A549 (cell line): Measurements from ENCODE around the gene PSMB4. TPM values are rescaled to one million over a fixed set of nuclear protein-coding genes. Genes with fewer than 3 reads are reported as not detected.

ENCODE experiments used
- ATAC-seq, 2 experiments: fragments of 200-7000 bp in 1 of 2; fragments of >200 bp in 1 of 2; cut with Nextera tagmentation in 1 of 2; cut with Tn5 transposase in 1 of 2; 3 replicates each; pipeline versions ENCODE4 v1.8.0 to v1.9.1; 2018 to 2020; ENCODE audit warnings: mild to moderate bottlenecking in 1 of 2, moderate library complexity in 1 of 2
- CTCF ChIA-PET: fragments of 300-600 bp; sonication (Branson Sonifier 250); formaldehyde crosslinking; extraction: SDS; loops from one replicate; lab custom pipeline; 2021; ENCODE audit warnings: antibody characterized with exemption, inconsistent platforms; lab: Yijun Ruan, JAX
- POLR2A ChIA-PET: fragments of 350-600 bp; formaldehyde crosslinking; extraction: SDS; loops from one replicate; lab custom pipeline; 2021; ENCODE audit warnings: antibody characterized with exemption, inconsistent platforms; lab: Yijun Ruan, JAX
- DNase-seq, 2 experiments: peaks; one replicate each; pipeline versions ENCODE4 v3.0.0 to v3.0.0-alpha.2; 2011 to 2016; ENCODE audit warnings: low read depth in 1 of 2, low spot score in 1 of 2
- FAIRE-seq: peaks from 2 replicates; lab custom pipeline; 2011; peaks lifted over from hg19 to GRCh38; lab: Jason Lieb, UNC
- H3K27ac ChIP-seq, 2 experiments: fragments of >200 bp; sonication (Bioruptor Twin); formaldehyde crosslinking; 3 replicates each; pipeline ENCODE4 v1.5.1; 2016 to 2017
- H3K4me1 ChIP-seq: fragments of >200 bp; sonication (Bioruptor Twin); formaldehyde crosslinking; 3 replicates; pipeline ENCODE4 v1.6.1; 2016
- H3K4me2 ChIP-seq: fragments of >200 bp; sonication (Bioruptor Twin); formaldehyde crosslinking; 3 replicates; pipeline ENCODE4 v1.6.1; 2016
- H3K4me3 ChIP-seq: fragments of >200 bp; sonication (Bioruptor Twin); formaldehyde crosslinking; 3 replicates; pipeline ENCODE4 v1.5.1; 2016
- H3K9me3 ChIP-seq: fragments of >200 bp; sonication (Bioruptor Twin); formaldehyde crosslinking; 3 replicates; pipeline ENCODE4 v1.6.1; 2016
- BHLHE40 ChIP-seq: IDR thresholded peaks from 2 replicates; pipeline ENCODE4 v1.6.1; 2012; ENCODE audit warnings: low read depth, low read length, inconsistent platforms
- CHD4 ChIP-seq: fragments of 200-600 bp; sonication (generic); IDR thresholded peaks from 2 replicates; pipeline ENCODE4 v1.6.1; 2016; ENCODE audit warnings: antibody characterized with exemption, mild to moderate bottlenecking, borderline replicate concordance
- FOSB ChIP-seq: fragments of 250-450 bp; sonication (Bioruptor Pico); IDR thresholded peaks from 2 replicates; pipeline ENCODE4 v1.5.0; 2020; ENCODE audit warnings: mild to moderate bottlenecking, moderate library complexity
- FOXS1 ChIP-seq: fragments of 250-450 bp; sonication (Bioruptor Pico); IDR thresholded peaks from 2 replicates; pipeline ENCODE4 v1.5.0; 2020; ENCODE audit warnings: mild to moderate bottlenecking, moderate library complexity
- GATA3 ChIP-seq: IDR thresholded peaks from 2 replicates; pipeline ENCODE4 v1.6.1; 2012; ENCODE audit warnings: borderline replicate concordance
- HEYL ChIP-seq: fragments of 250-450 bp; sonication (Bioruptor Pico); IDR thresholded peaks from 2 replicates; pipeline ENCODE4 v1.8.0; 2021; ENCODE audit warnings: mild to moderate bottlenecking, moderate library complexity
- HOXB13 ChIP-seq: fragments of 250-450 bp; sonication (Bioruptor Pico); IDR thresholded peaks from 2 replicates; pipeline ENCODE4 v1.5.0; 2020; ENCODE audit warnings: low read depth, mild to moderate bottlenecking, moderate library complexity
- JUN ChIP-seq, 2 experiments: fragments of >200 bp; sonication (Bioruptor Twin); formaldehyde crosslinking; IDR thresholded peaks; 2 replicates in 1 of 2; 3 replicates in 1 of 2; pipeline ENCODE4 v1.6.1; 2016 to 2017
- KDM1A ChIP-seq: fragments of 200-600 bp; sonication (generic); IDR thresholded peaks from 2 replicates; pipeline ENCODE4 v1.6.1; 2016; ENCODE audit warnings: low read depth, mild to moderate bottlenecking
- NFE2L2 ChIP-seq: fragments of 150-350 bp; conservative IDR thresholded peaks from 2 replicates; pipeline ENCODE4 v1.6.1; 2014; ENCODE audit warnings: low read length
- NPAS2 ChIP-seq: fragments of 250-450 bp; sonication (Bioruptor Pico); IDR thresholded peaks from 2 replicates; pipeline ENCODE4 v1.8.0; 2022; ENCODE audit warnings: mild to moderate bottlenecking, moderate library complexity, borderline replicate concordance
- PHF8 ChIP-seq: fragments of 200-600 bp; sonication (generic); IDR thresholded peaks from 2 replicates; pipeline ENCODE4 v1.6.1; 2016; ENCODE audit warnings: low read depth, mild to moderate bottlenecking, antibody characterized with exemption, moderate library complexity, borderline replicate concordance
- RARB ChIP-seq: fragments of 250-450 bp; sonication (Bioruptor Pico); IDR thresholded peaks from 2 replicates; pipeline ENCODE4 v1.8.0; 2021; ENCODE audit warnings: mild to moderate bottlenecking, moderate library complexity
- RCOR1 ChIP-seq: fragments of 150-350 bp; IDR thresholded peaks from 2 replicates; pipeline ENCODE4 v1.6.1; 2014; ENCODE audit warnings: antibody characterized with exemption, low read length, low read depth
- RFX5 ChIP-seq: fragments of 450-650 bp; IDR thresholded peaks from 2 replicates; pipeline ENCODE4 v1.7.1; 2014; ENCODE audit warnings: antibody characterized with exemption, mild to moderate bottlenecking, moderate library complexity
- RNF2 ChIP-seq: fragments of 200-600 bp; sonication (generic); IDR thresholded peaks from 2 replicates; pipeline ENCODE4 v1.6.1; 2016; ENCODE audit warnings: low read depth, mild to moderate bottlenecking, antibody characterized with exemption, moderate library complexity, borderline replicate concordance
- TFCP2L1 ChIP-seq: fragments of 250-450 bp; sonication (Bioruptor Pico); IDR thresholded peaks from 2 replicates; pipeline ENCODE4 v1.5.0; 2021; ENCODE audit warnings: mild to moderate bottlenecking
- ZFP36 ChIP-seq: fragments of 450-650 bp; IDR thresholded peaks from 2 replicates; pipeline ENCODE4 v1.6.1; 2014; ENCODE audit warnings: borderline replicate concordance; ENCODE audit not compliant: partially characterized antibody
- ZNF302 ChIP-seq: fragments of 250-450 bp; sonication (Bioruptor Pico); IDR thresholded peaks from 2 replicates; pipeline ENCODE4 v1.9.0; 2021; ENCODE audit warnings: inconsistent platforms, mild to moderate bottlenecking, moderate library complexity
- ZSCAN20 ChIP-seq: fragments of 250-450 bp; sonication (Bioruptor Pico); IDR thresholded peaks from 2 replicates; pipeline ENCODE4 v1.8.0; 2022; ENCODE audit warnings: mild to moderate bottlenecking, moderate library complexity
- WGBS: methylation state at CpG from one replicate; pipeline ENCODE4 v1.1.6; 2017; ENCODE audit errors: missing lambda C conversion rate; 5-methylcytosine and 5-hydroxymethylcytosine counted together
- polyA plus RNA-seq, 4 experiments: library from polyadenylated mRNA; depleted of rRNA in 3 of 4; stranded (reverse); fragments of >200 nt; fragmentation: RNase III in 1 of 4; extraction: RNeasy Plus Mini Kit Qiagen cat#74134 plus additional on column Dnase treatment in 1 of 4; gene quantifications; 2 replicates in 3 of 4; 3 replicates in 1 of 4; pipeline ENCODE4 v1.2.3, GENCODE V29; 2011 to 2017
- TF ChIP-seq, protein P1 (sequence below): fragments of 250-450 bp; sonication (Bioruptor Pico); IDR thresholded peaks from 2 replicates; pipeline ENCODE4 v1.5.0; 2021; ENCODE audit warnings: mild to moderate bottlenecking, moderate library complexity, borderline replicate concordance
- TF ChIP-seq, protein P2 (sequence below): fragments of 150-350 bp; IDR thresholded peaks from 2 replicates; pipeline ENCODE4 v1.6.1; 2014; ENCODE audit warnings: low read depth, mild to moderate bottlenecking, low read length
- TF ChIP-seq, protein P3 (sequence below): IDR thresholded peaks from 2 replicates; pipeline ENCODE4 v1.6.1; 2012

Gene PSMB4
- polyA plus RNA-seq, 2 of the 4 experiments (the other 2 are of a cell fraction), result 383 to 405 TPM

DNA sequence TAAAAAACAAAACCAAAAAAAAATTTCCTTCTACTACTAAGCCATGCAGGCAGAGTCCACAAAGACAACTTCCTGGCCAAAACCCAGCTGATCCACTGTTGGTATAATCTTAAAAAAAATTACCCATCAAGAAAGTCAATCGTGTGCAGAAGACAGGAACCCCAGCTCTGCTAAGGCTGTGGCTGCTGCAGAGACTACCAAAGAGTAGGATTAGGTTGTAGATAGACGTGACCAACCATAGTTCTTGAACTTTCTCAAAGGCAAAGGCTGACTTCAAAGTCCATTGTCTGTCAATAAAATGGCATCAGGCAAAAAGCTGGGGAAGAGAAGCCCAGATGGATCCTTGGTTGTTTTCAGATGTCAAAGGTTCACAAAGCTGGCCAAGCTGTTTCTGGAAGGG, 3.4 kb downstream of the PSMB4 start:
- Histone ChIP-seq H3K4me3 (no peak overlapping the region), H3K9me3 (no peaks in the 10 kb centered on the region)
- WGBS, result 74% methylated on average over 2 of the region's 2 CpGs
- ChIA-PET POLR2A (interaction anchor here (0.5 kb wide), 1 partner anchor 258 kb away, joined by 3 read pairs; no protein-coding TSS in a partner anchor), CTCF (interaction anchor here (0.5 to 1.9 kb wide), 4 partner anchors 11 to 62 kb away, joined by 3 to 8 read pairs (median 4); partner anchors contain the start of gene POGZ)
- no peak for DNase-seq
- TF ChIP-seq JUN (IDR thresholded peaks at IDR 0.05), result 0 out of 5 replicates have a peak, but pooled peaks of 1 of the 2 experiments have one; percentile 3
- TF ChIP-seq FOXS1 (CRISPR knock-in tag), result no peak
- TF ChIP-seq HEYL (CRISPR knock-in tag), result no peak
- TF ChIP-seq, all 56 proteins: peak for 1
- H3K27ac ChIP-seq, result no peak overlapping the region
- no peak overlapping the region for H3K4me2 ChIP-seq
- peaks cover 16% of the 10 kb centered on the region for H3K4me1 ChIP-seq
- no peak for ATAC-seq
- FAIRE-seq, result no peak

DNA sequence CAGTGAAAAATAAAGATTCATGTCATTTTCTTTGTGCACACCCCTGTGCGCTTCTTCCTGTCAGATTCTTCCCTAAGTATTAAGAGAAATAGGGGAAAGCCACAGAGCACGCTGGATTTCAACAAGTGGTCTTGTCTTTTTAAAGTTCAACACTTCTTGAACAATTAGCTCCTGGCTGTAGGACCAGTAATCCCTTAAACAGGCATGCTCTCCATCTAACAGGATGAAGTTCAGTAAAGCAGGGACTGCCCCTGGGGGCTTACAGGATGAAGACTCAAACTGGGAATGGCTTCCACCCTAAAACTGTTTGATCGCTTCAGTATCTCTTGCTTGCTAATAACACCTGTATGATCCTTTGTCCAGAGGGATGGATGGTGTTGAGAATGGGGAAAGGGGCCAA, 4.2 kb downstream of the PSMB4 start:
- CTCF ChIA-PET, result interaction anchor here (0.7 kb wide), 1 partner anchor 18 kb away, joined by 3 read pairs; no protein-coding TSS in a partner anchor
- H3K27ac ChIP-seq, result no peak overlapping the region
- H3K4me3 ChIP-seq, result no peak overlapping the region
- H3K9me3 ChIP-seq, result no peaks in the 10 kb centered on the region
- ATAC-seq (no peak), DNase-seq (no peak), FAIRE-seq (no peak)
- POLR2A ChIA-PET, result no interaction called here
- WGBS, result 88% methylated on average over 3 of the region's 3 CpGs
- H3K4me2 ChIP-seq, result no peak overlapping the region
- TF ChIP-seq, protein P1, sequence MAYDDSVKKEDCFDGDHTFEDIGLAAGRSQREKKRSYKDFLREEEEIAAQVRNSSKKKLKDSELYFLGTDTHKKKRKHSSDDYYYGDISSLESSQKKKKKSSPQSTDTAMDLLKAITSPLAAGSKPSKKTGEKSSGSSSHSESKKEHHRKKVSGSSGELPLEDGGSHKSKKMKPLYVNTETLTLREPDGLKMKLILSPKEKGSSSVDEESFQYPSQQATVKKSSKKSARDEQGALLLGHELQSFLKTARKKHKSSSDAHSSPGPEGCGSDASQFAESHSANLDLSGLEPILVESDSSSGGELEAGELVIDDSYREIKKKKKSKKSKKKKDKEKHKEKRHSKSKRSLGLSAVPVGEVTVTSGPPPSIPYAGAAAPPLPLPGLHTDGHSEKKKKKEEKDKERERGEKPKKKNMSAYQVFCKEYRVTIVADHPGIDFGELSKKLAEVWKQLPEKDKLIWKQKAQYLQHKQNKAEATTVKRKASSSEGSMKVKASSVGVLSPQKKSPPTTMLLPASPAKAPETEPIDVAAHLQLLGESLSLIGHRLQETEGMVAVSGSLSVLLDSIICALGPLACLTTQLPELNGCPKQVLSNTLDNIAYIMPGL (CRISPR knock-in tag), result no peak
- no peak for TF ChIP-seq FOSB (CRISPR knock-in tag)
- H3K4me1 ChIP-seq, result peaks cover 16% of the 10 kb centered on the region

DNA sequence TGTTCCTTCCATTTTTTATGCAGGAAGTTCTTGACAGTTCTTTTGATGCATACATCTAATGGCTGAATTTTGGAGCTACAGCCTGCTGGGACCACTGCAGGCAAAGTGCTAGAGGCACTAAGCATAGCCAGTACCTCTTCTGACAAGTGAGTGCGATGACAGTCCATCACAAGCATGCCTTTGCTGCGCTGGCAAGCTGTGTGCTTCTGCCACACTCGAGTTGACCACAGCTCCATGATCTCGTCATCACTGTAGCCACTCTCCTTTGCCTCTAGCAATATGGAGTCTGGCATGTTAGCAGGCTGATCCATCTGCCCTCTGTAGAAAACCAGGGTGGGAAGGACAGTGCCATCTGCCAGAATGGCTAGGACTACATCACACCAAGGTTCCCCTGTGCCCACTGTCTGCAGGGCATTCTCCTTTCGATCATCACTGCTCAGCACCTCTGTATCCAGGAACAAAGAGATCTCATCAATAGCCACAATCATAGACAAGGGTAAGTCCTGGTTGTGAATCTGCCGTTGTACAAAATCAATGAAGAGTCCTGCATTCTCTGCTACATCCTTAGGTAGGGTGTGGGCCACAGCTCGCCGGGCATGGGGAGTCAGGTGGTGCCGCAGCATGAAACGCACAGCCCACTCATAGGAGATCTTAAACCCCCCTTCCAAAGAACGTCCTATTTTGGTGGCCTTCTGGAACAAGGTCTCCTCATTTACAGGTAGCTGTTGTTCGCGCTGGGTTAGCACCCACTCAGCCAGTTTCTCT, 6.0 kb downstream of the PSMB4 start:
- ChIA-PET POLR2A (interaction anchor here (0.5 kb wide), 1 partner anchor 137 kb away, joined by 4 read pairs; no protein-coding TSS in a partner anchor), CTCF (interaction anchor here (0.8 to 2.3 kb wide), 6 partner anchors 9 to 105 kb away, joined by 3 to 6 read pairs (median 3); no protein-coding TSS in a partner anchor)
- Histone ChIP-seq H3K4me1 (peaks cover 14% of the 10 kb centered on the region), H3K27ac (no peak overlapping the region), H3K4me2 (no peak overlapping the region), H3K4me3 (no peak overlapping the region), H3K9me3 (no peaks in the 10 kb centered on the region)
- no peak; a peak in 2 of 6 replicates for ATAC-seq
- no peak for DNase-seq
- TF ChIP-seq PHF8, result no peak
- TF ChIP-seq ZSCAN20, result no peak
- TF ChIP-seq TFCP2L1, result no peak
- TF ChIP-seq ZFP36, result no peak
- TF ChIP-seq GATA3, result no peak
- TF ChIP-seq BHLHE40, result no peak
- TF ChIP-seq, protein P2, sequence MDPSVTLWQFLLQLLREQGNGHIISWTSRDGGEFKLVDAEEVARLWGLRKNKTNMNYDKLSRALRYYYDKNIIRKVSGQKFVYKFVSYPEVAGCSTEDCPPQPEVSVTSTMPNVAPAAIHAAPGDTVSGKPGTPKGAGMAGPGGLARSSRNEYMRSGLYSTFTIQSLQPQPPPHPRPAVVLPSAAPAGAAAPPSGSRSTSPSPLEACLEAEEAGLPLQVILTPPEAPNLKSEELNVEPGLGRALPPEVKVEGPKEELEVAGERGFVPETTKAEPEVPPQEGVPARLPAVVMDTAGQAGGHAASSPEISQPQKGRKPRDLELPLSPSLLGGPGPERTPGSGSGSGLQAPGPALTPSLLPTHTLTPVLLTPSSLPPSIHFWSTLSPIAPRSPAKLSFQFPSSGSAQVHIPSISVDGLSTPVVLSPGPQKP, result no peak
- TF ChIP-seq FOSB (CRISPR knock-in tag), result no peak
- TF ChIP-seq, protein P3, sequence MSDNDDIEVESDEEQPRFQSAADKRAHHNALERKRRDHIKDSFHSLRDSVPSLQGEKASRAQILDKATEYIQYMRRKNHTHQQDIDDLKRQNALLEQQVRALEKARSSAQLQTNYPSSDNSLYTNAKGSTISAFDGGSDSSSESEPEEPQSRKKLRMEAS, result no peak
- no peak for TF ChIP-seq KDM1A
- TF ChIP-seq RFX5, result no peak
- no peak for TF ChIP-seq HEYL (CRISPR knock-in tag)
- TF ChIP-seq ZNF302, result no peak
- no peak for TF ChIP-seq CHD4
- TF ChIP-seq RNF2, result no peak
- TF ChIP-seq RCOR1, result no peak
- no peak for TF ChIP-seq NPAS2 (CRISPR knock-in tag)
- no peak for TF ChIP-seq HOXB13
- TF ChIP-seq RARB (CRISPR knock-in tag), result no peak
- no peak for TF ChIP-seq NFE2L2
- FAIRE-seq, result no peak
- 86% methylated on average over 13 of the region's 13 CpGs for WGBS
